NCI-H1048 (cell line): ENCODE results near the gene PNMT.
"Not testable (repeated sequence)": the region's sequence is repeated elsewhere in the genome, so short reads cannot be mapped to it uniquely, and the experiment has no call there.

Source experiments
- DNase-seq: peaks from one replicate; lab custom pipeline; 2025; lab: John Stamatoyannopoulos, UW

The PNMT gene

DNA sequence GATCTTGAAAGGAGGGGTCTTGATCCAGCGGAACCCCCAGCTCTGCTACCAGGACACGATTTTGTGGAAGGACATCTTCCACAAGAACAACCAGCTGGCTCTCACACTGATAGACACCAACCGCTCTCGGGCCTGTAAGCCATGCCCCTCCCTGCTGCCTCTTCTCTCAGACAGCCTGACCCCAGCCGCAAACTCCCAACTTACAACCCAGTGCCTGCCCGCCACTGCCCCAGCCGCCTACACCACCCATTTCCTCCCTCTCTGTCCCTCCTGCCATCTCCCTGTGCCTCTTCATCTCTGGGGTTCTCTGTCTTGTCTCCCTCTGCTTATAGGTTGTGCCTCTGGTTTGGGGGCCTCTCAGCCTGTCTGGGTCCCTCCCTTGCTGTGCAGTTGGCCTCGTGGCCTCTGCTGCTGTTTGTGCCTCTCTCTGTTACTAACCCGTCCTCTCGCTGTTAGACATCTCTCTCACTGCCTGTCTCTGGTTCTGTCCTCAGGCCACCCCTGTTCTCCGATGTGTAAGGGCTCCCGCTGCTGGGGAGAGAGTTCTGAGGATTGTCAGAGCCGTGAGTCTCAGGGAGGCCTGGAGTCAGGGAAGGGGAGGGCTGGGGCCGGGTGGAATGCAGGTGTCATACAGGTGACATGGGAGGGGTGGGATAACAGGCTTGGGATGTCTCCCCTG is 41.2 kb downstream of the PNMT start:
- no peak for DNase-seq

- no peak for DNase-seq
These were observed 42.0 kb downstream of the PNMT start for GRCh38 chr17:39709998-39710964.

DNA sequence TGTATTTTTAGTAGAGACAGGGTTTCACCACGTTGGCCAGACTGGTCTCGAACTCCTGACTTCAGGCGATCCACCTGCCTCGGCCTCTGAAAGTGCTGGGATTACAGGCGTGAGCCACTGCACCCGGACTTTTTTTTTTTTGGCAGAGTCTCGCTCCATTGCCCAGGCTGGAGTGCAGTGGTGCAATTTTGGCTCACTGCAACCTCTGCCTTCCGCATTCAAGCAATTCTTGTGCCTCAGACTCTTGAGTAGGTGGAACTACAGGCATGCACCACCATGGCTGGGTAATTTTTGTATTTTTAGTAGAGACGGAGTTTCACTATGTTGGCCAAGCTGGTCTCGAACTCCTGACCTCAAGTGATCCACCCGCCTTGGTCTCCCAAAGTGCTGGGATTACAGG is 42.8 kb downstream of the PNMT start:
- DNase-seq = not testable (repeated sequence)

GRCh38 chr17:39711851-39712250 is 43.6 kb downstream of the PNMT start:
- no peak for DNase-seq

DNA sequence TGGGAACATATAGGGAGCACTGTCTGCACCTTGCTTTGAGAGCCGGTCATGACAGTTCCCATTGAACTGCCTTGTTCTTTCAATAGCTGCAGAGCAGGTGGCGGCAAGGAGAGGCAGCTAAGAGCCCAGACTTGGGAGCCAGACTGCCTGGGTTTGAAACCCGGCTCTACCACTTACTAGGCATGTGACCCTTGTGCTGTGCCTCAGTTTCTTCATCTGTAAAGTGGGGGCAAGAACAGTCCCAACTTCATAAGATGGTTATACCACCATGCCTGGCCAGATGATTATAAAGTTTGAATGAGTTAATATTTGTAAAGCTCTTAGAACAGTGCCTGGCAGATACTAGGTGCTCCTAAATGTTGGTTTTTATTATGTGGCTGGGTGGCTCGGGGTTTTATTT is 46.0 kb downstream of the PNMT start:
- DNase-seq = no peak

DNA sequence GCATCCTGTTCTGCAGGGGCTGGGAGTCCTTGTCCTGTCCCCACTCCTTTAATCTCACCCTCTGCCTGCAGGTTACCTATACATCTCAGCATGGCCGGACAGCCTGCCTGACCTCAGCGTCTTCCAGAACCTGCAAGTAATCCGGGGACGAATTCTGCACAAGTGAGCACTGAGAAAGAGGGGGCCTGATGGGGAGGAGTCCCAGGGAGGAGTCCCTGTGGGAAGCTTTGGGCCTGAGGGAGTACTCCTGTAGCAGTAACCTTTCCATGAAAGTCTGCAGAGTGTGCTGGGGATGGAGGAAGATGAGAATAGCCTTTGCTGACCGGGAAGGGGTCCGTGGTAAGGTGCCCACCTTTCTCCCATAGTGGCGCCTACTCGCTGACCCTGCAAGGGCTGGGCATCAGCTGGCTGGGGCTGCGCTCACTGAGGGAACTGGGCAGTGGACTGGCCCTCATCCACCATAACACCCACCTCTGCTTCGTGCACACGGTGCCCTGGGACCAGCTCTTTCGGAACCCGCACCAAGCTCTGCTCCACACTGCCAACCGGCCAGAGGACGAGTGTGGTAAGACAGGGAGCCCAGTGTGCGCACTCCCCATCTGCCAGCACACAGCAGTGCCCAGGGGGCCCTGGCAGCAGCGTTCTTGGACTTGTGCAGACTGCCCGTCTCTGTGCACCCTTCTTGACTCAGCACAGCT is 47.3 kb downstream of the PNMT start:
- no peak for DNase-seq

- no peak for DNase-seq
These were observed 48.0 kb downstream of the PNMT start for GRCh38 chr17:39716073-39716818.

DNA sequence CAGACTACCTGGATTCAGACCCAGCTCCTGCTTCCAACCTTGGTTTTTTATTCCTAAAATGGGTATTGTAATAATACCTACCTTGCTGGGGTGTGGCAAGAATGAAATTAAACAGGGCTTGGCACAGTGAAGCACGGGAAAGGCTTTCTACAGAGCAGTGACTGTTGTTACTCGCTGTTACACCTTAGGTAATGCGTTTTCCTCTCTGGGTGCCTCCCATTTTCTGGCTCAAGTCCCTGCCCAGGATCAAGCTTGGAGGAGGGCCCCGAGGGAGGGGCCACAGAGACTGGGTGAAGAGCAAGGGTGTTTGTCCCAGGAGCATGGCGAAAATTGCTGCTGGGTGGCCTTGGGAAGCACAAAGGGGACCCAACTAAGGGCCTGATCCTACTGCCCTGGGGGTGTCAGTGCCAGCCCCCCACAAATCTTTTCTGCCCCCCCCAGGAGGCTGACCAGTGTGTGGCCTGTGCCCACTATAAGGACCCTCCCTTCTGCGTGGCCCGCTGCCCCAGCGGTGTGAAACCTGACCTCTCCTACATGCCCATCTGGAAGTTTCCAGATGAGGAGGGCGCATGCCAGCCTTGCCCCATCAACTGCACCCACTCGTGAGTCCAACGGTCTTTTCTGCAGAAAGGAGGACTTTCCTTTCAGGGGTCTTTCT is 48.8 kb downstream of the PNMT start:
- DNase-seq = no peak

- no peak for DNase-seq
These were observed 49.4 kb downstream of the PNMT start for GRCh38 chr17:39717660-39718059.

DNA sequence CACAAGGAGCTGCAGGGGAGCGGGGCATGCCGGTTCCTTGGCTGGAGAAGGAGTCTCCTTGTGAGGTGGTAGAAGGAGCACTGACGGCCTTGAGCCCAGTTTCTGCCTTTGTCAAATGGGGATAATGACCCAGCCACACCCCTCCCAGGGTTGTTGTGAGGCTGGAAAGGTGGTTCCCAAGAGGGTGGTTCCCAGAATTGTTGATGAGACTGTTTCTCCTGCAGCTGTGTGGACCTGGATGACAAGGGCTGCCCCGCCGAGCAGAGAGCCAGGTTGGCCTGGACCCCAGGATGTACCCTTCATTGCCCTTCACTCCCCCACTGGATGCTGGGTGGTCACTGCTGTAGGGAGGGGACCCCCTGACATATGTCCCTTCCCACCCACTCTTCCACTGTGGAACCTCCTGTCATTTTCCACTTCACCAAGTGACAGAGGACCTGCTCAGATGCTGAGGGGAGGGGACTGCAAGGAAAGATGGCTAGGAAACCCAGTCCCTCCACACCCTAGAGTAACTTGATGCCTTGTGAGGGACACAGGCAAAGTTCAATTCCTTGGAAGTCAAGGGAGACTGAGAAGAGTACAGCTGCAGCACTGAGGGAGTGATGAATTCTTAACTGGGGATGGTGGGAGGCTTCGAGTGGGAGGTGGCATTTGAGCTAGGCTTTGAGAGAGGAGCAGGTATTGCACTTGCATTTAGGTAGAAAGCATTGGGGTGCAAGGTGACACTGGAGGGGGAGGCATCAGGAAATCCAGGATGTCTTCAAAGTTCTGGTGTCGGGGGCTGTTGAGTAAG is 51.5 kb downstream of the PNMT start:
- no peak for DNase-seq
